GM12878 (cell line): Measurements from ENCODE around the gene FPR1. TPM values are rescaled to one million over a fixed set of nuclear protein-coding genes. Genes with fewer than 3 reads are reported as not detected.

Experiments used
- ATAC-seq: fragments of 200-7000 bp; cut with Tn5 transposase; 3 replicates; pipeline ENCODE4 v1.9.1; 2020; ENCODE audit warnings: mild to moderate bottlenecking, moderate library complexity
- BruUV-seq: library from RNA; stranded (reverse); fragments of 400-500 nt; replicated peaks from 2 replicates; lab custom pipeline; 2021; lab: Mats Ljungman, UMichigan
- CTCF ChIA-PET: fragments of 300-600 bp; sonication (Branson Sonifier 250); formaldehyde crosslinking; extraction: SDS; loops from one replicate; lab custom pipeline; 2021; ENCODE audit warnings: inconsistent platforms; lab: Yijun Ruan, JAX
- POLR2A ChIA-PET: fragments of 350-600 bp; formaldehyde crosslinking; extraction: SDS; loops from one replicate; lab custom pipeline; 2021; ENCODE audit warnings: inconsistent platforms; lab: Charles Lee
- RAD21 ChIA-PET: fragments of 300-600 bp; sonication (Branson Sonifier 250); formaldehyde crosslinking; loops from one replicate; lab custom pipeline; 2023; ENCODE audit warnings: antibody characterized with exemption; ENCODE audit not compliant: unreplicated experiment; lab: Charles Lee
- SMC1A ChIA-PET: fragments of 300-600 bp; sonication (Branson Sonifier 250); formaldehyde crosslinking; loops from one replicate; lab custom pipeline; 2023; ENCODE audit not compliant: unreplicated experiment, uncharacterized antibody; lab: Charles Lee
- DNase-seq: peaks from one replicate; pipeline ENCODE4 v3.0.0-alpha.2; 2011; ENCODE audit warnings: low read depth, low spot score
- FAIRE-seq: peaks from 3 replicates; lab custom pipeline; 2011; peaks lifted over from hg19 to GRCh38; lab: Jason Lieb, UNC
- H2AFZ ChIP-seq: 2 replicates; pipeline ENCODE4 v1.6.0; 2011; ENCODE audit warnings: low read depth, low read length, control low read depth; ENCODE audit not compliant: control insufficient read depth
- H3K27ac ChIP-seq: 2 replicates; pipeline ENCODE4 v1.5.1; 2011; ENCODE audit warnings: control low read depth; ENCODE audit not compliant: control insufficient read depth, insufficient read depth
- H3K27me3 ChIP-seq, 2 experiments: replicated peaks in 1 of 2; 2 replicates each; pipeline versions ENCODE4 v1.6.0 to v1.6.1; 2011; ENCODE audit warnings: low read length in 1 of 2; ENCODE audit not compliant: control insufficient read depth in 2 of 2, insufficient read depth in 2 of 2
- H3K36me3 ChIP-seq, 2 experiments: 2 replicates each; pipeline ENCODE4 v1.5.1; 2011; ENCODE audit warnings: low read length in 1 of 2; ENCODE audit not compliant: control insufficient read depth in 2 of 2, insufficient read depth in 2 of 2
- H3K4me1 ChIP-seq: 2 replicates; pipeline ENCODE4 v1.6.1; 2011; ENCODE audit warnings: mild to moderate bottlenecking, low read length, moderate library complexity, mixed read lengths; ENCODE audit not compliant: control insufficient read depth, insufficient read depth
- H3K4me2 ChIP-seq: 2 replicates; pipeline ENCODE4 v1.6.0; 2011; ENCODE audit warnings: control low read depth; ENCODE audit not compliant: control insufficient read depth, insufficient read depth
- H3K4me3 ChIP-seq: fragments of 200-600 bp; sonication (generic); 2 replicates; pipeline ENCODE4 v1.5.1; 2016
- H3K79me2 ChIP-seq: 2 replicates; pipeline ENCODE4 v1.6.0; 2011; ENCODE audit warnings: low read length; ENCODE audit not compliant: control insufficient read depth, insufficient read depth
- H3K9ac ChIP-seq: 2 replicates; pipeline ENCODE4 v1.8.0; 2011; ENCODE audit warnings: low read length, control low read depth, mixed read lengths; ENCODE audit not compliant: control insufficient read depth, insufficient read depth
- H3K9me3 ChIP-seq: replicated peaks from 3 replicates; pipeline ENCODE4 v1.5.1; 2011; ENCODE audit warnings: mild to moderate bottlenecking, low read length; ENCODE audit not compliant: control insufficient read depth, insufficient read depth
- H4K20me1 ChIP-seq: 2 replicates; pipeline ENCODE4 v1.6.0; 2011; ENCODE audit not compliant: control insufficient read depth, insufficient read depth
- CHD4 ChIP-seq: fragments of 200-600 bp; sonication (generic); IDR thresholded peaks from 2 replicates; pipeline ENCODE4 v1.6.1; 2016; ENCODE audit warnings: mild to moderate bottlenecking
- EZH2 ChIP-seq: IDR thresholded peaks from 2 replicates; pipeline ENCODE4 v1.6.1; 2012; ENCODE audit warnings: low read depth, mild to moderate bottlenecking, control low read depth, inconsistent platforms, low read length, borderline replicate concordance; ENCODE audit not compliant: control insufficient read depth
- HDAC6 ChIP-seq: fragments of 200-600 bp; sonication (generic); IDR thresholded peaks from one replicate; pipeline ENCODE4 v1.8.0; 2017; ENCODE audit warnings: antibody characterized with exemption; ENCODE audit not compliant: unreplicated experiment
- JUNB ChIP-seq: IDR thresholded peaks from 2 replicates; pipeline ENCODE4 v1.6.1; 2016; ENCODE audit warnings: antibody characterized with exemption, mild to moderate bottlenecking
- NFYA ChIP-seq: IDR thresholded peaks from 2 replicates; pipeline ENCODE4 v1.6.1; 2011; ENCODE audit warnings: low read depth, mild to moderate bottlenecking, low read length, improper control_type of control experiment, borderline replicate concordance
- REST ChIP-seq: IDR thresholded peaks from 2 replicates; pipeline ENCODE4 v1.6.1; 2012; ENCODE audit warnings: mild to moderate bottlenecking, low read depth, low read length
- SREBF2 ChIP-seq: IDR thresholded peaks from 2 replicates; pipeline ENCODE4 v1.6.1; 2012; ENCODE audit warnings: mild to moderate bottlenecking, low read length
- YBX1 ChIP-seq: fragments of 450-650 bp; IDR thresholded peaks from 2 replicates; pipeline ENCODE4 v1.6.1; 2016; ENCODE audit warnings: antibody characterized with exemption
- ZNF24 ChIP-seq: fragments of 450-650 bp; IDR thresholded peaks from 2 replicates; pipeline ENCODE4 v1.6.1; 2017; ENCODE audit warnings: antibody characterized with exemption, mild to moderate bottlenecking
- ZNF274 ChIP-seq: IDR thresholded peaks from one replicate; pipeline ENCODE4 v1.8.0; 2011; ENCODE audit not compliant: insufficient read length, insufficient read depth
- WGBS: methylation state at CpG from one replicate; pipeline ENCODE4 v1.1.6; 2016; ENCODE audit warnings: low lambda C conversion rate; ENCODE audit not compliant: insufficient replicate concordance, insufficient coverage; ENCODE audit errors: missing lambda C conversion rate; 5-methylcytosine and 5-hydroxymethylcytosine counted together
- in situ Hi-C: fragments of 300-500 bp; cut with MboI; formaldehyde crosslinking; loops from 9 replicates; pipeline ENCODE4 v1.14.3; 2018; ENCODE audit warnings: mixed read lengths
- intact Hi-C: fragments of 100-400 bp; cut with micrococcal nuclease; formaldehyde crosslinking; loops from one replicate; pipeline ENCODE4 v1.14.2; 2022; ENCODE audit not compliant: unreplicated experiment
- polyA plus RNA-seq, 11 experiments: library from polyadenylated mRNA; depleted of rRNA in 4 of 11; unstranded in 6 of 11; stranded (reverse) in 5 of 11; fragments of >200 nt; fragmentation: Nextera tagmentation in 4 of 11; fragmentation: Illumina TruSeq in 1 of 11; extraction: Ambion mirVana in 4 of 11; extraction: Trizol in 1 of 11; gene quantifications; 1 replicate in 1 of 11; 2 replicates in 10 of 11; pipeline versions ENCODE4 v1.2.1 to v1.2.3, GENCODE V29; 2011 to 2016; ENCODE audit warnings: inconsistent platforms in 2 of 11, missing spikeins in 2 of 11, low read depth in 1 of 11
- total RNA-seq, 4 experiments: library from RNA; depleted of rRNA in 3 of 4; stranded (reverse); fragments of >200 nt in 3 of 4; fragmentation: Illumina TruSeq in 1 of 4; extraction: Trizol in 1 of 4; gene quantifications; 2 replicates each; pipeline versions ENCODE4 v1.2.1 to v1.2.3, GENCODE V29; 2013 to 2021
- TF ChIP-seq, protein P1 (sequence below): fragments of 450-650 bp; IDR thresholded peaks from 2 replicates; pipeline ENCODE4 v1.6.1; 2017; ENCODE audit warnings: mild to moderate bottlenecking, low read depth, inconsistent platforms; ENCODE audit not compliant: poor library complexity, severe bottlenecking

Gene FPR1
- total and polyA plus RNA-seq, 10 of the 15 experiments (the other 5 are each of a cell fraction or from before 2014, with no cell fraction given): not detected

- no TSS peak for BruUV-seq
- CTCF ChIA-PET: no interaction called here
These were observed 9.1 kb upstream of the FPR1 start, which contains the start of gene FPR2 for GRCh38 chr19:51760697-51761356. Gene FPR2 (plus strand): TSS chr19:51761180. CDS start chr19:51768659, 7,479 bp downstream.

GRCh38 chr19:51755571-51755970, 3.9 kb upstream of the FPR1 start:
- no peak for FAIRE-seq
- TF ChIP-seq ZNF274: no peak
- no peak for TF ChIP-seq REST
- no peak for TF ChIP-seq JUNB
- no peak for TF ChIP-seq HDAC6
- TF ChIP-seq YBX1: no peak
- no peak for TF ChIP-seq ZNF24
- TF ChIP-seq NFYA: no peak
- no peak for TF ChIP-seq SREBF2
- TF ChIP-seq EZH2: no peak
- TF ChIP-seq CHD4: no peak

More at GRCh38 chr19:51760697-51761356, 9.1 kb upstream of the FPR1 start, which contains the start of gene FPR2:
- H3K27ac ChIP-seq: no peak within 1 kb of the TSS
- ChIA-PET POLR2A (no interaction called here), RAD21 (no interaction called here), SMC1A (no interaction called here)
- no peak within 1 kb of the TSS for H3K9ac ChIP-seq
- no peaks in the 10 kb centered on the region for H4K20me1 ChIP-seq
- no peak for FAIRE-seq
- no peaks in the 10 kb centered on the region for H3K27me3 ChIP-seq
- H3K79me2 ChIP-seq: no peaks in the 10 kb centered on the region
- H3K4me3 ChIP-seq: no peak within 1 kb of the TSS
- H3K4me1 ChIP-seq: no peaks in the 10 kb centered on the region
- no peak within 1 kb of the TSS for H3K4me2 ChIP-seq
- no peaks in the 10 kb centered on the region for H3K36me3 ChIP-seq
- ATAC-seq: no peak
- intact Hi-C loops (no loop called here), in situ Hi-C loops (no loop called here)
- no peak within 1 kb of the TSS for H2AFZ ChIP-seq
- TF ChIP-seq, protein P1, sequence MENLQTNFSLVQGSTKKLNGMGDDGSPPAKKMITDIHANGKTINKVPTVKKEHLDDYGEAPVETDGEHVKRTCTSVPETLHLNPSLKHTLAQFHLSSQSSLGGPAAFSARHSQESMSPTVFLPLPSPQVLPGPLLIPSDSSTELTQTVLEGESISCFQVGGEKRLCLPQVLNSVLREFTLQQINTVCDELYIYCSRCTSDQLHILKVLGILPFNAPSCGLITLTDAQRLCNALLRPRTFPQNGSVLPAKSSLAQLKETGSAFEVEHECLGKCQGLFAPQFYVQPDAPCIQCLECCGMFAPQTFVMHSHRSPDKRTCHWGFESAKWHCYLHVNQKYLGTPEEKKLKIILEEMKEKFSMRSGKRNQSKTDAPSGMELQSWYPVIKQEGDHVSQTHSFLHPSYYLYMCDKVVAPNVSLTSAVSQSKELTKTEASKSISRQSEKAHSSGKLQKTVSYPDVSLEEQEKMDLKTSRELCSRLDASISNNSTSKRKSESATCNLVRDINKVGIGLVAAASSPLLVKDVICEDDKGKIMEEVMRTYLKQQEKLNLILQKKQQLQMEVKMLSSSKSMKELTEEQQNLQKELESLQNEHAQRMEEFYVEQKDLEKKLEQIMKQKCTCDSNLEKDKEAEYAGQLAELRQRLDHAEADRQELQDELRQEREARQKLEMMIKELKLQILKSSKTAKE: no peak
- TF ChIP-seq JUNB: no peak
- TF ChIP-seq ZNF24: no peak
- WGBS: 39% methylated on average over 8 of the region's 8 CpGs
- no peaks in the 10 kb centered on the region; the same call in 2 of the 3 replicates for H3K9me3 ChIP-seq
- DNase-seq: no peak

More at GRCh38 chr19:51755571-51755970, 3.9 kb upstream of the FPR1 start:
- ChIA-PET POLR2A (no interaction called here), RAD21 (no interaction called here), SMC1A (no interaction called here), CTCF (no interaction called here)
- ATAC-seq (no peak), DNase-seq (no peak)
- no peak overlapping the region for H3K9ac ChIP-seq
- WGBS: 58% methylated on average over 7 of the region's 7 CpGs
- H3K27me3 ChIP-seq: no peaks in the 10 kb centered on the region
- in situ Hi-C loops (no loop called here), intact Hi-C loops (no loop called here)
- H3K9me3 ChIP-seq: no peaks in the 10 kb centered on the region; the same call in 2 of the 3 replicates
- H3K79me2 ChIP-seq: no peaks in the 10 kb centered on the region
- no peaks in the 10 kb centered on the region for H4K20me1 ChIP-seq
- no peak overlapping the region for H3K4me3 ChIP-seq
- no peak overlapping the region for H3K27ac ChIP-seq
- H2AFZ ChIP-seq: no peak overlapping the region
- H3K4me2 ChIP-seq: no peak overlapping the region
- no TSS peak for BruUV-seq
- no peaks in the 10 kb centered on the region for H3K36me3 ChIP-seq
- no peaks in the 10 kb centered on the region for H3K4me1 ChIP-seq
